Coronary artery (tissue), 2 donors: ENCODE results near the gene DCUN1D3.

Experiments
- DNase-seq: peaks from one replicate; pipeline ENCODE4 v3.0.0-alpha.2; 2017; ENCODE audit warnings: low spot score
- H3K27ac ChIP-seq, 2 donors: fragments of 200-600 bp; sonication (generic); one replicate each; pipeline ENCODE4 v1.5.1; 2016 to 2019
- H3K4me3 ChIP-seq: fragments of 200-600 bp; sonication (generic); 2 replicates; pipeline ENCODE4 v1.5.1; 2016; ENCODE audit warnings: mild to moderate bottlenecking, moderate library complexity
- CTCF ChIP-seq: fragments of 200-600 bp; sonication (generic); IDR thresholded peaks from one replicate; pipeline ENCODE4 v1.5.1; 2019; ENCODE audit warnings: antibody characterized with exemption

The DCUN1D3 gene

GRCh38 chr16:20847550-20847949 is 52.6 kb downstream of the DCUN1D3 start:
- no peak for DNase-seq
- H3K4me3 ChIP-seq, result no peak overlapping the region
- no peak for TF ChIP-seq CTCF
- no peak overlapping the region for H3K27ac ChIP-seq

DNA sequence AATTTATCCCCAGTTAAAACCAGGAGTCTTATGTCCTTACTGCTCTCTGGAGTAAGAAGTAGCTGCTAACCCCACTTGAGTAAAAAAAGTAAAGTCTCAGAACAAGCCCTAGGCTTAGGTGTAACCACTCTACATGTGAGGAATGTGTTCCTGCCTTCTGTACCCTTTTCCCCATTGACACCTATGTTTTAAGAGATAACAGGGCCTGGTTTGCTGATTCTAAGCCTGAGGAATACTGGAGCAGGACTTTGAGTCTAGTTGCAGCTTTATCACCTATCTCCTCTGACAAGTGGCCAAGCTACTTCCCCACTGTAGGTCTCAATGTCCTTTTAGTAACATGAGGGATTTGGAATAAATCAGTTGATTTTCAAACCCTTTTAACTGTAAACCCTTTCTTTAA is 53.6 kb downstream of the DCUN1D3 start:
- no peak for DNase-seq
- H3K27ac ChIP-seq, result no peak overlapping the region
- no peak overlapping the region for H3K4me3 ChIP-seq
- no peak for TF ChIP-seq CTCF

DNA sequence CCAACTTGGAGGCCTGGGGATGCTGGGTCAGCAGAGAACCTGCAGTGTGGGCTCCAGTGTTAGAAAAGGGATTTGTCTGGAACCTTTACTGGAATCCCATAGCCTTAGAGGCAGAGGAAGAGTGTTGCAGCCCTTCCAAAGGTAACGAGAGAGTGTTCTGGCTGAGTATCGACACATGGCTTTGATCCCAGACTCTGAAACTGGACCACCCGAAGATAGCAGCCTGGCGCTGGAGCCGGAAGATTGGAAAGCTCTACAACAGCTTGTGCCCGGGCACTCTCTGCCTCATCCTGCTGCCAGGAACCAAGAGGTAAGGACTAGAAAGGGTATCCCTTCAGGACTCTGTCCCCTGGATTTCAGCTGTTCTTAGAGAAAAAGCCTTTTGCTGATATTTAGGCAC is 54.1 kb downstream of the DCUN1D3 start:
- Histone ChIP-seq H3K4me3 (no peak overlapping the region), H3K27ac (no peak overlapping the region)
- no peak for TF ChIP-seq CTCF
- no peak for DNase-seq

DNA sequence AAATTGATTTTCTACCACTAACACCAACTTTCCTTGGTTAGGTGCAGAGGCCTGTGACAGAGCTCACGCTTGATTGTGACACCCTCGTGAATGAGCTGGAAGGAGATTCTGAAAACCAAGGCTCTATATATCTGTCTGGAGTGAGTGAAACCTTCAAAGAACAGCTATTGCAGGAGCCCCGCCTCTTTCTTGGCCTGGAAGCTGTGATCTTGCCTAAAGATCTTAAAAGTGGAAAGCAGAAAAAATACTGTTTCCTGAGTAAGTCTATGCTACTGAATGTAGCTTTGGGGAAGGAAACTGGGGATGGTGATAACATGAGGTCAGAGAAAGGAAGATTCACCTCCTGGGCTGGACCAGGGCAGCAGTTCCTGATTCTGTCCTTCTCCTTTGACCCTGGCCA is 55.6 kb downstream of the DCUN1D3 start:
- H3K4me3 ChIP-seq, result no peak overlapping the region
- no peak for DNase-seq
- no peak overlapping the region for H3K27ac ChIP-seq
- no peak for TF ChIP-seq CTCF

DNA sequence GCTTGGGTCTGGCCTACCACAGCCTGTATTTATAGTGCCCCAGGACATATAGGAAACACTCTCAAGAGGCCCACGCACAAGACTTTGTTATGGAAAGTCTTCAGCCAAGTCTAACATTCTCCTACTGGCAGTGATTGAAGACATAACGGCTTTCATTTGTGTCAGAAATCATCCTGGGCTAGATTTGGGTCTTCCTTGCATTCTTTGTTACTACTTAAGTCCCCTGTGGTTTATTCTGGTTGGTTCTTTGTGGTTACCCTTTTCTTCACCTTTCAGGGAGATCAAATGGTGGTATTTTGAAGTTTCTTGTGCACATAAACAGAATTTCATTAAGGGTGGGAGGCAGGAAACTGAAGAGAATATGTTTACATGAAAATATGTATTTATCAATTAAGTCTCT is 56.1 kb downstream of the DCUN1D3 start:
- no peak overlapping the region for H3K27ac ChIP-seq
- no peak for DNase-seq

GRCh38 chr16:20839504-20839903 is 60.7 kb downstream of the DCUN1D3 start:
- H3K4me3 ChIP-seq, result no peak overlapping the region
- DNase-seq, result no peak
- no peak for TF ChIP-seq CTCF
- no peak overlapping the region for H3K27ac ChIP-seq

More for the DNA sequence above, 56.1 kb downstream of the DCUN1D3 start:
- no peak for TF ChIP-seq CTCF
- no peak overlapping the region for H3K4me3 ChIP-seq

- H3K4me3 ChIP-seq, result no peak overlapping the region
- no peak overlapping the region for H3K27ac ChIP-seq
- no peak for DNase-seq
- no peak for TF ChIP-seq CTCF
Measured at GRCh38 chr16:20838240-20838639, 61.9 kb downstream of the DCUN1D3 start.
